ENCODE data around the gene PLCG2.
"Not testable (repeated sequence)": the region's sequence is repeated elsewhere in the genome, so short reads cannot be mapped to it uniquely, and the experiment has no call there.

PLCG2 gene

DNA sequence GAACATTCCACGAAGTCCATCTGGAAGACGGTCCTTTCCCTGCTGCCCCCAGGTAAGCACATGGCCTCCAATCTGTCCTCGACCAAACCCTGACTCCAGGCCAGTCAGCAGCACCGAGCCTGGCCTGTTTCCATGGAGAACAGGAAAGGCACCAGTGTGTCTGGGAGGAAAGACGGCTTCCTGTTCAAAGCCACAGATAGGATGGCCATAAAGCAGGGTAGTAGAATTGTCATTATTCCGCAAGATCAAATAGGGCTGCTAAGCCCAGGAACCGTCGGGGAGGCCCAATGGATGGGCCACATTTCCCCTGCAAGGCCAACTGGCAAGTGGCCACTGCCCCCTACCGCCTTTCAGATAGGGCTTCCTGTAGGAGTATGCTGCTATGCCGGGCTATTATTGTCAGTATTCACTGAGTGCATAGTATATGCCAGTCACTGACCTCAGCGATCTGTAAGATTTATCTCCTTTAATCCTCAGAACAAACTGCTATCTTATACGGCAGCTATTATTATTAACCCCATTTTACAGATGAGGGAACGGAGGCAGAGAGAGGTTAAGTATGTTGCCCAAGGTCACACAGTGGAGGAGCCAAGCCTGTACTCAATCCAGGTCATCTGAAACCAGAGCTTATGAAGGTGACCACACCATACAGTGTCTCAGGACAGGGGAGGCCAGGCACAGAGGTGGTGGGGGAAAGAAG lies 23.0 kb upstream of the PLCG2 start:
- no peak overlapping the region for H3K9ac ChIP-seq (ENCODE audit: low read depth, low read length)
- H3K9me3 ChIP-seq (ENCODE audit: control insufficient read depth, insufficient read depth, low read length), result no peaks in the 10 kb centered on the region
- H3K27me3 ChIP-seq (ENCODE audit: control insufficient read depth, insufficient read depth, low read length), result no peaks in the 10 kb centered on the region
- no peaks in the 10 kb centered on the region for H3K4me1 ChIP-seq (ENCODE audit: control insufficient read depth, insufficient read depth, low read length)
- no peak overlapping the region for H3K27ac ChIP-seq (ENCODE audit: low read depth, low read length)
- H3K36me3 ChIP-seq (ENCODE audit: control insufficient read depth, insufficient read depth, low read length), result no peaks in the 10 kb centered on the region
- H3K4me3 ChIP-seq (ENCODE audit: low read depth, low read length), result no peak overlapping the region

DNA sequence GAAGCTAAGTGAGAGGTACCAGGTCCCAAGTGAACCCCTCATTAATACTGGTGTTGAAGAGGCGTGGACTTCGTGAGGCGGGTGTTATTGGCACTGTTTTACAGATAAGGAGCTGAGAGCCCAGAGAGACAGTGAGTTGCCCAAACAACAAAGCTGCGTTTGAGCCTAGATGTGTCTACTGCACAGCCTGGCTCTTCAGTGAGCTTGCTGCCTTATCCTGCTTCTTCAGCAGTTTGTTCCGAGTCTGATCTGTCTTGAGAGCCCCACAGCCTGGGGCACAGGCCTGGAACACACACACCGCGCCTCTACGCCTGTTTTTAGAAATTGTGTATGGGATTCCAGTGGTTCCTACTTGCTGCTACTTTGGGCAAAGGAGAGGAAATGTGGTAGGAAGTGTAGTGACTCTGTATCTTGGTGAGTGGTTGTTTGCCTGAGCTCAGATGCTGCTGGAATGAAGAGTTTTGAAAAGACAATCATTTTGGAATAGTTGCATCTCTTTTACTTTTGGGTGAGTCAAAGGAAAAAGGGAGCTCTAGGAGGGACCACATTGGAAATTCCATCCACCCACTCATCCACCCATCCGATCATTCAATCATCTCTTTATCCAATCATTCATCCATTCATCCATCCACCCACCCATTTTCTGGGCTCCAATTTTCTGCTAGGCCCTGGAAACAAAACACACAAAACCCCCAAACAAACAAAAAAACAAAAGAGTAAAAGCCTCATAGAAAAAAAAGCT lies 22.3 kb upstream of the PLCG2 start:
- H3K27me3 ChIP-seq (ENCODE audit: control insufficient read depth, insufficient read depth, low read length), result no peaks in the 10 kb centered on the region
- no peak overlapping the region for H3K27ac ChIP-seq (ENCODE audit: low read depth, low read length)
- no peak overlapping the region for H3K4me3 ChIP-seq (ENCODE audit: low read depth, low read length)
- no peak overlapping the region for H3K9ac ChIP-seq (ENCODE audit: low read depth, low read length)
- no peaks in the 10 kb centered on the region for H3K9me3 ChIP-seq (ENCODE audit: control insufficient read depth, insufficient read depth, low read length)
- no peaks in the 10 kb centered on the region for H3K36me3 ChIP-seq (ENCODE audit: control insufficient read depth, insufficient read depth, low read length)
- H3K4me1 ChIP-seq (ENCODE audit: control insufficient read depth, insufficient read depth, low read length), result no peaks in the 10 kb centered on the region

DNA sequence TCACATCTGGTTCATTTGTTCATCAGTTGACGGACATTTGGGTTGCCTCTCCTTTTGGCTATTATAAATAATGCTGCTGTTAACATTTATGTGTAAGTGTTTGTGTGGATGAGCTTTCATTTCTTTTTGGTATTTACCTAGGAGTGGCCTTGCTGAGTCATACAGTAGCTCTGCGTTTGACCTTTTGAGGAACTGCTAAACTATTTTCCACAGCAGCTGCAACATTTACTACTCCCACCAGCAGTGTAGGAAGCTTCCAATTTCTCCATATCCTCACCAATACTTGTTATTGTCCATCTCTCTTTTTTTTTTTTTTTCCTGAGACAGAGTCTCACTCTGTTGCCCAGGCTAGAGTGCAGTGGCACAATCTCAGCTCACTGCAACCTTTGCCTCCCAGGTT lies 20.7 kb upstream of the PLCG2 start:
- H3K27ac ChIP-seq (ENCODE audit: low read depth, low read length), result no peak overlapping the region
- H3K36me3 ChIP-seq (ENCODE audit: control insufficient read depth, insufficient read depth, low read length), result no peaks in the 10 kb centered on the region
- H3K27me3 ChIP-seq (ENCODE audit: control insufficient read depth, insufficient read depth, low read length), result no peaks in the 10 kb centered on the region
- H3K9me3 ChIP-seq (ENCODE audit: control insufficient read depth, insufficient read depth, low read length), result no peaks in the 10 kb centered on the region
- H3K9ac ChIP-seq (ENCODE audit: low read depth, low read length), result no peak overlapping the region
- H3K4me1 ChIP-seq (ENCODE audit: control insufficient read depth, insufficient read depth, low read length), result no peaks in the 10 kb centered on the region
- H3K4me3 ChIP-seq (ENCODE audit: low read depth, low read length), result no peak overlapping the region

DNA sequence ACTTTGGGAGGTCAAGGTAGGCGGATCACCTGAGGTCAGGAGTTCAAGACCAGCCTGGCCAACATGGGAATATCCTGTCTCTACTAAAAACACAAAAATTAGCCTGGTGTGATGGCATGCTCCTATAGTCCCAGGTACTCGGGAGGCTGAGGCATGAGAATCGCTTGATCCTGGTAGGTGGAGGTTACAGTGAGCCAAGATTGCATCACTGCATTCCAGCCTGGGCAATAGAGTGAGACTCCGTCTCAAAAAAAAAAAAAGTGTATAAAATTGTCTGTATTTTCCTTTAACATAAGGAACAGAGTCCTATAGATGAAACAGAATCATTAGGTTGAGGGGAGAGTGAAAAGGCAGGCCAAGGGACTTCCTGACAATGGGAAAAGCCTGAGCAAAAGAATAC lies 16.8 kb upstream of the PLCG2 start:
- not testable (repeated sequence) for H3K36me3 ChIP-seq (ENCODE audit: control insufficient read depth, insufficient read depth, low read length); H3K27ac ChIP-seq (ENCODE audit: low read depth, low read length); H3K27me3 ChIP-seq (ENCODE audit: control insufficient read depth, insufficient read depth, low read length); H3K9ac ChIP-seq (ENCODE audit: low read depth, low read length); H3K9me3 ChIP-seq (ENCODE audit: control insufficient read depth, insufficient read depth, low read length); H3K4me3 ChIP-seq (ENCODE audit: low read depth, low read length); H3K4me1 ChIP-seq (ENCODE audit: control insufficient read depth, insufficient read depth, low read length)

DNA sequence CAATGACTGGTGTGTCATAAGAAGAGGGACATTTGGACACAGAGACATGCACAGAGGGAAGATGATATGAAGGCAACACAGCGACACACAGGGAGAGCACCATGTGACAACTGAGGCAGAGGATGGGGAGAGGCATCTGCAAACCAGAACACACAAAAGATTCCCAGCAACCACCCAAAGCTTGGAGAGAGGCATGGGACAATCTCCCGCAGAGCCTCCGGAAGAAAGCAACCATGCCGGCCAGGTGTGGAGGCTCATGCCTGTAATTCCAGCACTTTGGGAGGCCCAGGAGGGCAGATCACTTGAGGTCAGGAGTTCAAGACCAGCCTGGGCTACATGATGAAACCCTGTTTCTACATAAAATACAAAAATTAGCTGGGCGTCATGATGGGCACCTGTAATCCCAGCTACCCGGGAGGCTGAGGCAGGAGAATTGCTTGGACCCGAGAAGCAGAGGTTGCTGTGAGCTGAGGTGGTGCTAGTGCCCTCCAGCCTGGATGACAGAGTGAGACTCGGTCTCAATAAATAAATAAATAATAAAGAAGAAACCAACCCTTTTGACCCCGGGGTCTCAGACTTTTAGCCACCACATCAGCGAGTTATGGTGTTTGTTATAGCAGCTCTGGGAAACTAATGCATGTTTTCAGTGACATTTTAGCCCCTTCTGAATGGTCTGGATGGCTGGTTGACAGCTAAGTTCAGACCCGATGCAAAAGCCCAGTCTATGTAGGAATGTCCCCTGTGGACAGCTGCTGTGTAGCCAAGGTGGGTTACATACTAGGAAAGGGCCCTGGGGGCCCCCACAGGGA lies 13.8 kb upstream of the PLCG2 start:
- Histone ChIP-seq H3K9me3 (ENCODE audit: control insufficient read depth, insufficient read depth, low read length) (no peaks in the 10 kb centered on the region), H3K4me1 (ENCODE audit: control insufficient read depth, insufficient read depth, low read length) (no peaks in the 10 kb centered on the region), H3K9ac (ENCODE audit: low read depth, low read length) (no peak overlapping the region), H3K4me3 (ENCODE audit: low read depth, low read length) (no peak overlapping the region), H3K27ac (ENCODE audit: low read depth, low read length) (no peak overlapping the region), H3K36me3 (ENCODE audit: control insufficient read depth, insufficient read depth, low read length) (no peaks in the 10 kb centered on the region), H3K27me3 (ENCODE audit: control insufficient read depth, insufficient read depth, low read length) (no peaks in the 10 kb centered on the region)

DNA sequence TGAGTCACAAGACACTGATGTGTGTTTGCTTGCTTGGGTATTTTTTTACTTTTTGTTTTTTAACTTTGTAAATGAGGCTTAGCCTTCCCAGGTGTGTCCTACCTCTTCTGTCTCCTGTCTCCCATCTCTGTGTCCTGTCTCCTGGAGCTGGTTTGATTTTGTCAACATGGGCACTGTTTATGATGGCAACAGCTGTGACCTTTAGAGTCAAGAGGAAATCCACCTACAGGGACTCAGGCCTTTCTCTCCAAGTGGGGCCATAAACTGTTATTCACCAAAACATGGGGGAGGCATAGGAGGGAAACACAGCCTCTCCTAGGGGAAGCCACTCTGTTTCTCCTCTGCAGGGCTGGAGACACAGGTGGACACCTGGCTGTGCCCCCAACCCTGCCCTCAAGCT lies 13.1 kb upstream of the PLCG2 start:
- H3K4me1 ChIP-seq (ENCODE audit: control insufficient read depth, insufficient read depth, low read length), result no peaks in the 10 kb centered on the region; the same call in 1 of the 2 replicates
- no peak overlapping the region for H3K4me3 ChIP-seq (ENCODE audit: low read depth, low read length)
- H3K9ac ChIP-seq (ENCODE audit: low read depth, low read length), result no peak overlapping the region
- no peaks in the 10 kb centered on the region for H3K36me3 ChIP-seq (ENCODE audit: control insufficient read depth, insufficient read depth, low read length)
- H3K27me3 ChIP-seq (ENCODE audit: control insufficient read depth, insufficient read depth, low read length), result no peaks in the 10 kb centered on the region
- no peak overlapping the region for H3K27ac ChIP-seq (ENCODE audit: low read depth, low read length)
- no peaks in the 10 kb centered on the region for H3K9me3 ChIP-seq (ENCODE audit: control insufficient read depth, insufficient read depth, low read length)

DNA sequence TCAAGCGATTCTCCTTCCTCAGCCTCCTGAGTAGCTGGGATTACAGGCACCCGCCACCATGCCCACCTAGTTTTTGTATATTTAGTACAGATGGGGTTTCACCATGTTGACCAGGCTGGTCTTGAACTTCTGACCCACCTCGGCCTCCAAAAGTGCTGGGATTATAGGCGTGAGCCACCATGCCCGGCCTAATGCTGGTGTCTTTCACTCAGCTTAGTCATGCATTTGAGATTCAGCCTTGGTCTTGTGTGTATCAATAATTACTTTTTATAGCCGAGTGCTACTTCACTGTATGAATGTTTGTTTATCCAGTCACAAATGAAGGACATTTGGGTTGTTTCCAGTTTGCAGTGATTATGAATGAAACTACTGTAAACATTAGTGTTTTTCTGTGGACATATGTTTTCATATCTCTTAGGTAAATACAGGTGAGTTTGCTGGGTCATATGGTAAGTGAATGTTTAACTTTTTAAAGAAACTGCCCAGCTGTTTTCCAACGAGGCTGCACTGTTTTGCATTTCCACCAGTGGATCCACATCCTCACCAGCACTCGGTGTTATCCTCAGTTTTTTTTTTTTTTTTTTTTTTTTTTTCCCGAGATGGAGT lies 11.0 kb upstream of the PLCG2 start:
- Histone ChIP-seq H3K27me3 (ENCODE audit: control insufficient read depth, insufficient read depth, low read length) (no peaks in the 10 kb centered on the region), H3K9ac (ENCODE audit: low read depth, low read length) (no peak overlapping the region), H3K4me1 (ENCODE audit: control insufficient read depth, insufficient read depth, low read length) (no peaks in the 10 kb centered on the region; the same call in 1 of the 2 replicates), H3K4me3 (ENCODE audit: low read depth, low read length) (no peak overlapping the region), H3K9me3 (ENCODE audit: control insufficient read depth, insufficient read depth, low read length) (no peaks in the 10 kb centered on the region), H3K36me3 (ENCODE audit: control insufficient read depth, insufficient read depth, low read length) (no peaks in the 10 kb centered on the region), H3K27ac (ENCODE audit: low read depth, low read length) (no peak overlapping the region)

DNA sequence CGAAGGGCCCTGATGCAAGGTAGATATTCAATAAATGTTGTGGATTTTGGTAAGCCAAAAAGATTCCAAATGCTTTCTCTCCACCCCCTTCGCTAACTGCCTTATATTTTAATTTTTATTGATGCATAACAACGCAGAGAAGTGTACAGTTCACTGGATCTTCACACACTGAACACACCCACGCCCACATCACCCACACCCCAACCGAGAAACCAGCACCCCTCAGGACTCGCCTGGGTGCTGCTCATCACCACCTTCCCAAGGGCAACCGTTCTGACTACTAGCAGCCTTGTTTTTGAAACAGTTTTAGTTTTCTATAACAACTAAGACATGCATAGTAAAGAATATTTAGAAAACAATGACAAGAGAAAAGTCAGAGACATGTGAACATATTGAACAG lies 9.1 kb upstream of the PLCG2 start:
- H3K27me3 ChIP-seq (ENCODE audit: control insufficient read depth, insufficient read depth, low read length), result peaks cover 1% of the 10 kb centered on the region; the same call in 1 of the 2 replicates
- H3K4me3 ChIP-seq (ENCODE audit: low read depth, low read length), result no peak overlapping the region
- no peaks in the 10 kb centered on the region for H3K36me3 ChIP-seq (ENCODE audit: control insufficient read depth, insufficient read depth, low read length)
- no peaks in the 10 kb centered on the region; the same call in 1 of the 2 replicates for H3K4me1 ChIP-seq (ENCODE audit: control insufficient read depth, insufficient read depth, low read length)
- no peak overlapping the region for H3K9ac ChIP-seq (ENCODE audit: low read depth, low read length)
- H3K9me3 ChIP-seq (ENCODE audit: control insufficient read depth, insufficient read depth, low read length), result no peaks in the 10 kb centered on the region
- H3K27ac ChIP-seq (ENCODE audit: low read depth, low read length), result no peak overlapping the region

DNA sequence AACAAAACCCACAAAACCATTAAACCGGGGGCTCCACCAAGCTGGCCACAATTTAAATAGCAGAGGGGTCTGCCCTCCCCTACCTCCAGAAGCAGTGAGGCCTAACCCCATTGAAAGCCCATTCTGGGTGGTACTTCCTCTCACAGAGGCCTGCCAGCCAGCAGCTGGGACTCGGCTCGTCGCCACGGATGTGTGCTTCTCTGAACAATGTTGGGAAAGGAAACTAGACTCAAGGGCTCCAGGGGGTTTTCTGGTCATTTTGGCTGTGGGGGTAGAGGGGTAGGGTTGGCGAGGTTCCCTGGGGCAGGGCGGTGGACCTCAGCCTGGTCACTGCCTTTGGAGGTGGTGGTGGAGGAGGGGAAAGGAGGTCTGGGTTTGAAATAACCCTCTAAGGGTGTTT lies 4.7 kb upstream of the PLCG2 start:
- Histone ChIP-seq H3K27me3 (ENCODE audit: control insufficient read depth, insufficient read depth, low read length) (peaks cover 24% of the 10 kb centered on the region), H3K9me3 (ENCODE audit: control insufficient read depth, insufficient read depth, low read length) (no peaks in the 10 kb centered on the region), H3K9ac (ENCODE audit: low read depth, low read length) (no peak overlapping the region), H3K27ac (ENCODE audit: low read depth, low read length) (no peak overlapping the region), H3K4me1 (ENCODE audit: control insufficient read depth, insufficient read depth, low read length) (no peaks in the 10 kb centered on the region; the same call in 1 of the 2 replicates), H3K4me3 (ENCODE audit: low read depth, low read length) (no peak overlapping the region), H3K36me3 (ENCODE audit: control insufficient read depth, insufficient read depth, low read length) (no peaks in the 10 kb centered on the region)

DNA sequence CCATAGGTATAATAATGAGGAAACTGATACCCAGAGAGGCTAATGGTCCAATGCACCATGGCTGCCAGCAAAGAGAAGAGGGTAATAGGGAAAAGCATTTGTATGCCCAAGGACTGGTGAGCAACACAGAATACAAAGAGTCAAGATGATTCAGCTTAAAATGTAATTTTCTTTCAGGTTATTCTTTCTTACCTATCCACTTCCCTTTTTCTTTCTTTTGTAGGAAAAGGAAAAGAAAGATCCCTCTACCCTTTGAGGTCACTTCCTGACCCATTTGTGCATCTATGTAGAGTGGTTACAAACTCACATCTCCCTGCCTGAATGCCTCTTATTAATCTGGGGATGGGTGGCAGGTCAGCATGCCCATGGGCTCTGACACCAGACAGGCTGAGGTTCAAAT lies 3.5 kb upstream of the PLCG2 start:
- peaks cover 36% of the 10 kb centered on the region for H3K27me3 ChIP-seq (ENCODE audit: control insufficient read depth, insufficient read depth, low read length)
- no peaks in the 10 kb centered on the region; the same call in 1 of the 2 replicates for H3K4me1 ChIP-seq (ENCODE audit: control insufficient read depth, insufficient read depth, low read length)
- no peak overlapping the region for H3K27ac ChIP-seq (ENCODE audit: low read depth, low read length)
- H3K4me3 ChIP-seq (ENCODE audit: low read depth, low read length), result no peak overlapping the region
- no peaks in the 10 kb centered on the region for H3K9me3 ChIP-seq (ENCODE audit: control insufficient read depth, insufficient read depth, low read length)
- no peaks in the 10 kb centered on the region for H3K36me3 ChIP-seq (ENCODE audit: control insufficient read depth, insufficient read depth, low read length)
- H3K9ac ChIP-seq (ENCODE audit: low read depth, low read length), result no peak overlapping the region

Measured in HUES48 (cell line).